ENCODE data around the gene EFCAB12. TPM values are rescaled to one million over a fixed set of nuclear protein-coding genes. Genes with fewer than 3 reads are reported as not detected.
A peak's percentile ranks its signal among the peaks of the same experiment; 100 is the strongest.

EFCAB12 gene
- total and polyA plus RNA-seq, 2 of the 13 experiments (the other 11 are each of a cell fraction or from before 2014, with no cell fraction given), result 0.31 to 2.4 TPM

DNA sequence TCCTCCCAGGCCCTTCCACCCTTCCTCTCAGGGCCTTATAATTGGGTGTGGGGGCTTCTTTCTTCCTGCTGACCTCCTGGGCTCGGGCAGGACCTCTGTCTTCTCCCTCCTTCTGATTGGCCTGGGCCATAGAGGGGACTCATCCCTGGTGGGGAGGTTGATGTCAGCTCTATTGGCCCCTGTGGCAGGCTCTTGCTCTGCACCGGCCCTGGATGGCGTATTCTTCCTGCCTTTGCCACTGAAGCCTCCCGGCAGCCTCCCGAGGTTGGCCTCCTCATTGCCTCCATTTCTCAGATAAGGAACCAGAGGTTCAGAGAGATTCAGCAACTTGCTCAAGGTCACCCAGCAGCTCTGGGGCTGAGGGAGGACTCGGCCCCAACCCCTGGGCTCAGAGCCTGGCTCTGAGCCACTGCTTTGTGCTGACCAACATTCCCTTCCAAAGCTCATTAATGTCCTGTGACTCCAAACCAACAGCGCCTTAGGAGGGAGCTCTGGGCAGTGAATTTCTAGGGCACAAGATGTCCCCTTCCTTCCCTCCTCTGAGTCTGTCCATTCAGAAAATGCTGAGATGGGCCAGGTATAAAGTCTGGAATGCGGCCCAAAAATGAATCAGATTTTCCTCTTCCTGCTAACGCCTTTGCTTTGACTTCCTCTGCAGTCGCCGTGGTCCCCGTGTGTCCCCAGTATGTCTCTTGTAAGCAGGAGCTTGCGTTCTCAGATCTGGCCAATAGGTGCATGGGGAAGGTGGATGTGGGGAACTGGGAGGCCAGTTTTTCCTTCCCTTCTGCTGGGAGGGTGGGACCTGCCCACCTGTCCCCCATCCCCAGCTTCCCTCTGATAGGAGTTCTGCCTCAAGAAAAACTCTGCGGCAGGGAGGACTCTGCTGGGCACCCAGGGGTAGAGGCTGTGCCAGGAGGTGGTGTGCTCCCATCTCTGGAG is 75.5 kb downstream of the EFCAB12 start:
- no peaks in the 10 kb centered on the region for H4K20me1 ChIP-seq (ENCODE audit: insufficient read depth, low read length)
- in situ Hi-C loops (cut with HindIII; ENCODE audit: extremely low pct_ligation_motif_present, low pct_unique_long_range_greater_than_20kb) (no loop called here), intact Hi-C loops (cut with micrococcal nuclease; ENCODE audit: unreplicated experiment) (no loop called here)
- ATAC-seq, result peak; percentile 26; the same call in 2 of the 3 replicates
- ChIA-PET CTCF (ENCODE audit: low intra/inter-chr PET ratio, low total read pairs) (no interaction called here), POLR2A (interaction anchor here (0.9 kb wide), 1 partner anchor 37 kb away, joined by 3 read pairs; a partner anchor contains a TSS)
- BruUV-seq (replicated peaks), result no TSS peak
- peaks cover 29% of the 10 kb centered on the region for H3K4me1 ChIP-seq (ENCODE audit: insufficient read depth, low read length)
- no peak overlapping the region for H3K27ac ChIP-seq (ENCODE audit: extremely low read length, insufficient read depth, low read length)
- peak; percentile 68 for FAIRE-seq
- no peak for TF ChIP-seq MLLT10 (CRISPR knock-in tag; IDR thresholded peaks at IDR 0.05)
- TF ChIP-seq FOXC1 (CRISPR knock-in tag; IDR thresholded peaks at IDR 0.05; ENCODE audit: borderline replicate concordance), result no peak
- TF ChIP-seq HNF4A (CRISPR knock-in tag; IDR thresholded peaks at IDR 0.05), result no peak
- no peak for TF ChIP-seq ZNF619 (CRISPR knock-in tag; IDR thresholded peaks at IDR 0.05)
- TF ChIP-seq, protein P1, sequence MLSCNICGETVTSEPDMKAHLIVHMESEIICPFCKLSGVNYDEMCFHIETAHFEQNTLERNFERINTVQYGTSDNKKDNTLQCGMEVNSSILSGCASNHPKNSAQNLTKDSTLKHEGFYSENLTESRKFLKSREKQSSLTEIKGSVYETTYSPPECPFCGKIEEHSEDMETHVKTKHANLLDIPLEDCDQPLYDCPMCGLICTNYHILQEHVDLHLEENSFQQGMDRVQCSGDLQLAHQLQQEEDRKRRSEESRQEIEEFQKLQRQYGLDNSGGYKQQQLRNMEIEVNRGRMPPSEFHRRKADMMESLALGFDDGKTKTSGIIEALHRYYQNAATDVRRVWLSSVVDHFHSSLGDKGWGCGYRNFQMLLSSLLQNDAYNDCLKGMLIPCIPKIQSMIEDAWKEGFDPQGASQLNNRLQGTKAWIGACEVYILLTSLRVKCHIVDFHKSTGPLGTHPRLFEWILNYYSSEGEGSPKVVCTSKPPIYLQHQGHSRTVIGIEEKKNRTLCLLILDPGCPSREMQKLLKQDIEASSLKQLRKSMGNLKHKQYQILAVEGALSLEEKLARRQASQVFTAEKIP (CRISPR knock-in tag; IDR thresholded peaks at IDR 0.05; ENCODE audit: borderline replicate concordance), result no peak
- no peak for TF ChIP-seq IRF2 (CRISPR knock-in tag; IDR thresholded peaks at IDR 0.05)
- peak; percentile 92 for TF ChIP-seq ZNF768 (CRISPR knock-in tag; IDR thresholded peaks at IDR 0.05)
- no peak overlapping the region for H3K4me3 ChIP-seq (replicated peaks in 1 of 3; ENCODE audit: insufficient read depth in 1 of 3, low read depth in 2 of 3, low read length in 3 of 3)
- H3K36me3 ChIP-seq (replicated peaks in 1 of 2; ENCODE audit: control insufficient read depth in 1 of 2, insufficient read depth in 2 of 2, low read length in 2 of 2), result no peaks in the 10 kb centered on the region
- H3K79me2 ChIP-seq (ENCODE audit: insufficient read depth, low read length), result no peaks in the 10 kb centered on the region
- H2AFZ ChIP-seq (ENCODE audit: low read length), result no peak overlapping the region
- H3K9ac ChIP-seq (ENCODE audit: insufficient read depth, low read depth, low read length), result no peak overlapping the region
- H3K4me2 ChIP-seq (ENCODE audit: low read depth, low read length), result no peak overlapping the region
- no peak for DNase-seq (ENCODE audit: low spot score)
- peaks cover 2 to 53% of the 10 kb centered on the region in 2 experiments; a peak in 4 of 5 replicates for H3K27me3 ChIP-seq (ENCODE audit: control insufficient read depth in 1 of 2, insufficient read depth in 2 of 2, low read length in 2 of 2)
- H3K9me3 ChIP-seq (ENCODE audit: low read length), result no peaks in the 10 kb centered on the region
- WGBS (ENCODE audit: low lambda C conversion rate), result 42% methylated on average over 10 of the region's 14 CpGs

All from HepG2 (cell line).